GM04503 (cell line): Measurements from ENCODE around the gene KLHL2.
"Not testable (repeated sequence)": the region's sequence is repeated elsewhere in the genome, so short reads cannot be mapped to it uniquely, and the experiment has no call there.

Source experiments
- DNase-seq: peaks from one replicate; pipeline ENCODE4 v3.0.0-alpha.2; 2012; ENCODE audit warnings: low read depth

KLHL2 gene

DNA sequence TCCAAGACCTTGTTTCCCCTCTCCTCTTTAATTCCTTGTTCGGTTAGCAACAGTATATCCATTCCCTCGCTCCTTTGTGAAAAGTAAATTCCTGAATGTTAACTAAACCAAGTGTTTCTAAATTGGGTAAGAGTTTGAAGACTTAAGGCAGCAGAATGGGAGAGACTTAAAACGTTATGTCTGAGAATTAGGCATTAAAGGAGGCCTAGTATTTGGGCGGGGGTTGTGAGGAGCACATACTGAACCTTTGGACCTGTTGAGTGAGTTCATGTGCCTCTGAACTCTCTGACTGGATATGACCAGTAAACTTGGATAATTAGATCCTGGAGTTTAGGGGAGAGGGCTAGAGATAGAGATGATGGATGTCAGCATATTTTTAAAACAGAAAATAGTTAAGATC, 121.3 kb downstream of the KLHL2 start:
- DNase-seq: no peak

- DNase-seq: no peak
These were observed 122.7 kb downstream of the KLHL2 start for GRCh38 chr4:165330071-165330470.

DNA sequence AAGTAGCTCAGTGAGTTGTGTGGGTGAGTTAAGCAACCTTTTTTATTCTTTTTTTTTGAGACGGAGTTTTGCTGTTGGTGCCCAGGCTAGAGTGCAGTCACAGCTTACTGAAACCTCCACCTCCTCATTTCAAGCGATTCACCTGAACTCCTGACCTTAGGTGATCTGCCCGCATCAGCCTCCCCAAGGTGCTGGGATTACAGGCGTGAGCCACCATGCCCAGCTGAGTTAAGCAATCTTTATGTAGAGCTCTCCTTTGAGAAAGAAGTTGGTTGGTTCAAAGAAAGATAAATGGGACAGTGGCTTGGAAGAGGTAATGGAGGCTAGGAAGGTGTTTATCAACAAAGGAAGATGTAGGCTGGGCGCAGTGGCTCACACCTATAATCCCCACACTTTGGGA, 123.3 kb downstream of the KLHL2 start:
- no peak for DNase-seq

GRCh38 chr4:165331359-165331758, 124.0 kb downstream of the KLHL2 start:
- DNase-seq: no peak

GRCh38 chr4:165331823-165332222, 124.5 kb downstream of the KLHL2 start:
- no peak for DNase-seq

DNA sequence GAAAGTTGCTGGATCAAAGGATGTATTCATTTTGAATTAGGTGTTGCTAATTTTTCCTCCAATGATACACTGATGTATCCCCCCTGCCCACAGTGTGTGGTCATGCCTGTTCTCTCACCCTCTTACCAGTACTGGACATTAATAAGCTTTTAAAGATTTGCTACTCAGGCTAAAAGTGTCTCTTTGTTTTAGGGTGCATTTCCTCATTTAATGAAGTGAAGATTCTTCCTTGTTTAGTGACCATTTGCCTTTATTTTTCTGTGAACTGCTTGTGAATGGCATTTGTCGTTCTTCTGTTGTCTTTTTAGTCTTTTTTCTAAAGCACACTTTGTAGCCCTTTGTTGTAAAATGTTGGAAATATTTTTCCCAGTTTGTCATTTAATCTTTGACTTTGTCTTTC, 125.1 kb downstream of the KLHL2 start:
- no peak for DNase-seq

- no peak for DNase-seq
These were observed 127.9 kb downstream of the KLHL2 start for GRCh38 chr4:165335163-165335703.

DNA sequence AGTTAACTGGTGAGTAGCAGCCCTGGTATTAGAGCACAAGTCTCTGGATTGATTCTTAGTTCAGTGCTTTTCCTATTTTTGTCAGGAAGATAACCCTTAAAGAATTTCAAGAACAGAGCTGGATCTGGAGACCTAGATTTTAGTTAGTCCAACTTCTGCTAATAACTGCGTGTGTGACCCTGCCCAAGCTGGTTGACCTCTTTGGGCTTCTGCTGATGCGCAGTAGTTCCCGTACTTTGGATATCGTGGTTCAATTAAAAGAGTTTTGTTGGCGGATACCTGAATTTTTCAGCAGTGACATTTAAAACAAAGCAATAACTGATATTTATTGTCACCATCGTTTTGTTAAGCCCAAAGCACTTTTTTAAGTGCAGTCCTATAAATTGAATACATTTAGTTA, 129.4 kb downstream of the KLHL2 start:
- no peak for DNase-seq

- DNase-seq: not testable (repeated sequence)
These were observed 135.0 kb downstream of the KLHL2 start for GRCh38 chr4:165342340-165342739.

DNA sequence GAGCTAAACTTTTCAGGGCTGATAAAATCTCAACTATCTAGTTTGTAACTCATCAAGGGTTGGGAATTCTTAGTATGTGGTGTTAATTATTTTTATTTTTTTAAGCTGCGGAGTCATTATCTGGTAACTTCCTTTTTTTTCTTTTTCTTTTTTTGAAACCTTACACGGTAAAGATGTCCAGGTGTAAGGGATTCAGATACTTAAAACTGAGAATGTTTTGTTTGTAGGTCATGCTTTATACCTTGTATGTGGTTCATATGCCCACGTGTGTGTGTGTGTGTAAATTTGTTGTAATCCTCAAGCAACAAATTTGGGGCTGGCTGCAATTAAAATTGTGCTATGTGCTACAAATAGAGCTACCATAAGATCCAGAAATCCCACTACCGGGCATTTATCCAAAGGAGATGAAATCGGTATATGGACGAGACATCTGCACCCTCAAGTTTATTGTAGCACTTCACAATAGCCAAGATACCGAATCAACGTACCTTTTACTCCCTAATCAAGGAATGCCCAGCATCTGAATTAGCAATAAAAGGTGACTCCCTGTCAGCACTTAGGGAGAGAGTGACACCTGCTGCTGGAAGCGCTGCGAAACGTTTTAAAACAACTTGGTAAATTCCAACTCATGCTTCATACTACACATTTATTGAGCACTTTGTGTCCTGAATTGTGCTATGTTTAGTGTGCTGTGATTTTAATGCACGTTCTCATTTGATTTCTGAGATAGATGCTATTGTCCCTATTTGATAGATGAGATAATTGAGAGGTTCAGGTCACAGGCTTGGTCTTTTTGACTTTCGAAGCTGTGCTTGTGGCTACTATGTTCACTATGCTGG, 136.2 kb downstream of the KLHL2 start:
- DNase-seq: no peak

GRCh38 chr4:165345666-165346417, 138.5 kb downstream of the KLHL2 start:
- DNase-seq: no peak

GRCh38 chr4:165347647-165348569, 140.5 kb downstream of the KLHL2 start:
- no peak for DNase-seq

- DNase-seq: no peak
These were observed 144.2 kb downstream of the KLHL2 start for GRCh38 chr4:165351359-165352130.

GRCh38 chr4:165355900-165356300, 148.5 kb downstream of the KLHL2 start:
- DNase-seq: no peak

- no peak for DNase-seq
These were observed 152.1 kb downstream of the KLHL2 start for GRCh38 chr4:165359506-165359905.

- DNase-seq: no peak
These were observed 152.8 kb downstream of the KLHL2 start for GRCh38 chr4:165360041-165360695.

DNA sequence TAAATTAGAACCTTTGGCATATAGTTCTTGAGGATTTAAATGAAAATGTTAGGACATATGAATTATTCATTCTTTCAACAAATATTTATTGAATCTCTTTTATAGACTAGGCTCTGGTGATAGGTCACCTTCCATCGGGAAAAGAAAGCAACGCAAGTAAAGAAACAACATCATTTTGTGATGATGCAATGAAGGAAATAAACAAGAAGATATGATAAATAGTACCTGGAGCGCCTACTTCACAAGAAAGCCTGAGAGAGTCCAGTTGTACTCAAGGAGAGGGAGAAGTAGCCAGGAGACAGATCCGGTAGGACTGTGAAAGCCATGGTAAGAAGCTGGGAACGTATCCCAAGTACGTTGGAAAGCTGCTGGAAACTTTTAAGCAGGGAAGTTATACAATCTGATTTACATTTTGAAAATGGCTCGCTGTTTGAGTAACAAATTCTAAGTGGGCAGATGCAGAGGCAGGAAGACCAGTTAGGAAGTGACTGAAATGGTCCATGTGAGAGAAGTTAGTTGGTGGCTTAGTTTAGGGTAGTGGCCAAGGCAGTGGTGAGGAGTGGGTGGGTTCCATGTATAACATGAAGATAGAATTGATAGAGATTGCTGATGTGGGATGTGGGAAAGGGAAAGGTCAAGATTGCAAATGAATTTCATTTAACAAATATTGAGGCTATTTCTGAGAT, 153.8 kb downstream of the KLHL2 start:
- no peak for DNase-seq

- no peak for DNase-seq
These were observed 154.4 kb downstream of the KLHL2 start for GRCh38 chr4:165361810-165362209.

- no peak for DNase-seq
These were observed 157.2 kb downstream of the KLHL2 start for GRCh38 chr4:165364452-165365080.

DNA sequence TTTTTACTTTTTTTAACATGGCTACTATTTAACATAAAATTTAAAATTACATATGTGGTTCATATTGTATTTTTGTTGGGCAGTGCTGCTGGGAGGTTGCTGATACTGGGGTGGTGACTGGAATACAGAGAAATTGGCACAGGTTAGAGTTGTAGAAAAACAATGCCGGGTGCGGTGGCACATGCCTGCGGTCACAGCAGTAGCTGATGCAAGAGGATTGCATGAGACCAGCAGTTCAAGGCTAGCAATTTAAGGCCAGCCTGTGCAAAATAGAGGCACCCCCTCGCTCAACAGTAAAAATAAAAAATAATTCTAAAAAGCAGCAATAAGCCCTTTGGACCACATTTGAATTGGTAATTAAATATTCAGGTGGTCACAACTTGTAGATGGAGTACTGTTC, 159.7 kb downstream of the KLHL2 start:
- DNase-seq: no peak
